HG03039 (cell line): ENCODE data around the gene TTF1.
"Not testable (repeated sequence)": the region's sequence is repeated elsewhere in the genome, so short reads cannot be mapped to it uniquely, and the experiment has no call there.

ENCODE experiments used
- ATAC-seq: cut with Tn5 transposase; IDR thresholded peaks from one replicate; pipeline ENCODE4 v1.9.1; 2021; ENCODE audit warnings: mild to moderate bottlenecking, moderate library complexity; ENCODE audit not compliant: unreplicated experiment

The TTF1 gene

DNA sequence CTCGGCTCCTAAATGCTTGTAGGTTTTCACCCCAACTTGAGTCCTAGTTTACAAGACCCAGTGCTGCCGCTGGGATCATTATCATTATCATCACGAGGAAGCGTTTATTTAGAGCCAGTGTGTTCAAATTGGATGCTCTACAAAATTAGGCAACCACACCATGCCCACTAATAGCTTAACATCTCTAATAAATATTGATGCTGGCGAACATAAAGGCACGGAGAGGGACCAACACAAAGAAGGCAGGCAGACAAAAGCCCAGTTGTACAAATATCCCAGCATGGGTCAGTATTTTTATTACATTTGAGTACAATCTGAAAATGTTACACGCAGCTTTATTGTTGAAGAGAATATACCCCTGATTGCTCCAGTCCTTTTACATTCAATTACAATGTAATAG lies 8.1 kb upstream of the TTF1 start:
- ATAC-seq = no peak

- no peak for ATAC-seq
Measured at GRCh38 chr9:132413926-132414325, 7.3 kb upstream of the TTF1 start.

GRCh38 chr9:132412089-132412488 lies 5.4 kb upstream of the TTF1 start:
- ATAC-seq = no peak

- no peak for ATAC-seq
Measured at GRCh38 chr9:132411091-132411508, 4.5 kb upstream of the TTF1 start.

- no peak for ATAC-seq
Measured at GRCh38 chr9:132410642-132411041, 4.0 kb upstream of the TTF1 start.

DNA sequence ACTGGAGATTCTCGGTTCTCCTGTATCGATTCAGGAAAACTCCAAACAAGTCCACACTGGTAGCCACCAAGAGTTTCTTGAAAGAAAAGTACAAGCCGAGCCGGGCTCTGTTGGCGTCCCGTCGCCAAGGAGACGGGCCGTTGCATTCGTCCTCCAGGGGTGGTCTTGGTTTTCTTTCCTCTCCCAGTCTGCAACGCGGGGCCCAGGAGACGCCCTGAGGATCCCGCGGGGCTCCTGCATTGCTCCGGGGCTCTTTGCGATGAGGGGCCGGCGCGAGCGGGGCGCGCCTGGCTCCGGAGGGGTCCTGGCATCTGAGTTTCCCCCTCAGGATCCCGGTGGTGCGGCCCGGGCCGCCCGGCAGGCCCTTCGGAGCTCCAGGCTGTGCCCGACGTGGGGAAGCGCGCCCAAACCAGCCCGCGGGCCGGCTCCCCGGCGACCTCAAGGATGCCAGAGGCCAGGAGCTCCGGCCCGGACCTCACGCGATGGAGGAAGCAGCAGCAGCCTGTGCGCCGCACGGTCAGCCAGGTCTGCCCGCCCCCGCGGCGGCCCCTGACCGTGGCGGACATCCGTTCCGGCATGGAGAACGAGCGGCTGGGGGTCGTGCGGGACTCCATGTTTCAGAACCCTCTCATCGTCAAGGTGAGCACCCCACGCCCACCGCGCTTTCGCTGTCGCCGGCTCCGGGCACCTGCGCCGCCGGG lies 3.3 kb upstream of the TTF1 start, which contains the start of gene CFAP77:
CFAP77 (plus strand) TSS at position 384 of the 701 bp plus-strand sequence; CDS start at position 445, 61 bp downstream.
- ATAC-seq = no peak

DNA sequence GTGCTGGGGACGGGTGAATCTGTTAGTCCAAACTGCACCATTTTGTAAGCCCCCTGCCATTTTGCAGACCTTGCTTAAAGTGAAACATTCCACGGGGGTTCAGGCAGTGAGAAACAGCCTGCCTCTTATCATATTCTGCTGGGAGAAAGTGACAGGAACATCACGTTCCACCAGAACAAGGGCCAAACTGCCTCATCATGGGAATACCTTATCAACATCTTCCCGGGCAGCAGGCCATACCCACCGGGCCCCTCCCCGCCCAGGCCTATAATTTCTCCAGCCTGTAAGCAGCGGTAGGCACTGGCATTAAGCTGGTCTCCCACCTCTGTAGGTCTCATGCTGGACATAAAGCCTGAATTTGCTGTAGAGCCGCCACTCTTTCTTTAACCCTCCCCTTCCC lies 1.9 kb upstream of the TTF1 start:
- ATAC-seq = no peak

DNA sequence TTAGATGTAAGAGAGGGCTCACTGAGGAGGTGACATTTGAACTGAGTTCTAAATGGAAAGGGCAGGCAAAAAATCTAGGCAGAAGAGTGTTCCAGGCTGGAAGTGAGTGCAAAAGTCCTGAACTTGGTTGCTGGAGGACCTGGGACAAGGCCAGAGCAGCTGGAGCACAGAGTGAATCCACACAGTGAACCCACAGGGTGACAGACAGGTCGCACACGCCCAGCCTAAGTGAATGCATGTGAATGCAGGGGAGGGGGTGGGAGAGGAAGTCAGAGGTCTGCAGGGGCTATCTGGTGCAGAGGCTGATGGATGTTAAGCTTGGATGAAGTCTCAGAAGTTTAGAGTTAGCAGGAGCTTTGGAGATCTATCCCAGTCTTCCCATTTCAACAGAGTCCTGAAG lies 556 bp upstream of the TTF1 start:
- no peak for ATAC-seq

DNA sequence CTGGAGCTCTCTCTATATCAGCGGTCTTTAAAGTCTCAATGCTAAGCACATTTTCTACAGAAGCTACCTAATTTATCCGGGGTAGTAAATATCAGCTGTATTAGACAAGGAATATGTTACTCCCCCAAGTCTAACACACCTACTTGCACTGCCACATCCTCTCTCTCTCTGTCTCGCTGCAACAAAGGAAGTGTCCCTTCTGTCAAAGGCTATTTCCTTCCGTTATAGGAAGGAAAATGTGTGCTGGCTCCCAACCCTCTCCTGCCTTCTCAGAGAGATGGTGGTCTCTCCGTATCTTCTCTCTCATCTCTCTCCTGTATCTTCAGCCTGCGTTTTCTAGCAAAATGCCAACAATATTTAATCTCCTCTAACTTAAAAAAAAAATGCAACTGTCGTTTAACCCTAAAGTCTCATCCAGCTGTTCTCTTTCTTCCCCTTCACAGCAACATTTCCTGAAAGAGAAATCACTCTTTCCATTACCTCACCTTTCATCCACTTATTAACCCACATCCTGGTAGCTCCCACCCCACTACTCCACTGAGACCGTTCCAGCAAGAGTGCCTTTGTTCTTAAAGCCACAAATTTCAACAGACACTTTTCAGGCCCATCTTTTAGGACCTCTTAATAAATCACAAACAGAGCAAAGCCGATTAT lies 2.3 kb downstream of the TTF1 start:
- ATAC-seq = no peak

GRCh38 chr9:132401824-132402223 lies 4.8 kb downstream of the TTF1 start:
- ATAC-seq = no peak

DNA sequence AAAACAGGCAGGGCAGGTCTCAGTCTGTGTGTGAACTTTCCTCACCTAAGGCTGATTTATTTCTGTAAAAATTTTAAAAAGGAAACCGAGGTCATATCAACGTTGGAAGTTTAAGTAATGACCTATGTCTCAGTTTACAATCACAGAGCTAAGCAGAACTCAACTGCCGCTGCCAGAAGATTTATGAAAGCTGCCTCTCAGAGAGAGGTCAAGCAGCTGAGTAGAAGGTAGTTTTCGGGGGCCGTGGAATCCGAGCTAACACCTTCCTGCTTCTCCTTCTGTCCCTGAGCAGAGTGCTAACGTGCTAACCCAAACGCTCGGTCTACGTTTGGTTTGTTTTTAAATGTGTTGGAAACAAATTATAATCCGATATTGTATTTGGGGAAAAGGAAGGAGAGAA lies 11.1 kb downstream of the TTF1 start:
- no peak for ATAC-seq

DNA sequence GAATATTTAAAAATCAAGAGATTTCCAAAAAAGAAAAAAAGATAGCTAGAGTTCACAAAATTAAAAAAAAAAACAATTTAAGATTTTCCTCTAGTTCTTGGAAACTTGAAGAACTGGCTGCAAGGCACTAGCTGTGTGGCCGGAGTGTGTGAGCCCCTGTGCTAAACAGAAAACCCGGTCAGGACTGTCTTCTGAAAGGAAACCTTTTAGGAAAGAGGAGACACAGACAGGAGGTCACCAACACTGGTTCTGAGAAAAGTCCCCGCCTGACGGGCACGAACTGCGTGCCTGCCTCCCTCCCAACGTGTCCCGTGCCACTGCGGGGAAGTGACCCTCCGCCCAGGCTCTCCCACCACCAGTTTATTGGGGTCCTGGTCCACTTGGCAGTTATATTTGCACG lies 15.2 kb downstream of the TTF1 start:
- no peak for ATAC-seq

DNA sequence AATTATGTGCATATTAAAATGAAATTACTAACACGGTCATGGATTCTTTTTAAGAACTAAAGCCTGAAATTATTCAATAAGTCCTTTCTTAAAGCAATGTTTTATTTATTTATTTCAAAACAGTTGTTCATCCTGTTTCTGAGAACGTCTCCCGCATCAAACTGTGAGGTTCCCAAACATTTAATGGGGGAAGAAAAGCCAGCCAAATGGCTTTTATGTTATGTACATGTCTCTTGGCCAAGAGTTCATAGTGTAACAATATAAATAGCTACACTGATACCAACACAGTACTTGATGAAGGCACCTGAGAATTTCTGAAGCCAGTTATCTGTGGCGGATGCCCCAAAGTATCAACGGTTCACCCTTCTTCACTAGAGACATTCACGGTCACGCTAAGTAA lies 15.7 kb downstream of the TTF1 start:
- ATAC-seq = no peak

DNA sequence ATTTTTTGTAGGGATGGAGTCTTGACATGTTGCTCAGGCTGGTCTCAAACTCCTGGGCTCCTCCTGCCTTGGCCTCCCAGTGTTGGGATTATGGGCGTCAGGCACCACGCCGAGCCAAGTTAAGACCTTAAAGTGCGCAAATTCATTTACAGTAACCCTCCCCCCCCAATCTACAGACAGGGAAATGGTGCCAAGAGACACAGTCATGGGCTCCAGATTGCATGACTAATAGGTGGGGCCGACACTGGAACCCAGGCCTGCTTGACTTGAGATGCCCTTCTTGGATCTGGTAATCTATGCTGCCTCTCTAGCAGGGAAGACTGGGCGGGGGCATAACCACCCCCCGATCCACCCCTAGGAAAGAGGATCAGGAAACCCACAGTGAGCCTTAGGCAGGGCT lies 19.5 kb downstream of the TTF1 start:
- no peak for ATAC-seq

DNA sequence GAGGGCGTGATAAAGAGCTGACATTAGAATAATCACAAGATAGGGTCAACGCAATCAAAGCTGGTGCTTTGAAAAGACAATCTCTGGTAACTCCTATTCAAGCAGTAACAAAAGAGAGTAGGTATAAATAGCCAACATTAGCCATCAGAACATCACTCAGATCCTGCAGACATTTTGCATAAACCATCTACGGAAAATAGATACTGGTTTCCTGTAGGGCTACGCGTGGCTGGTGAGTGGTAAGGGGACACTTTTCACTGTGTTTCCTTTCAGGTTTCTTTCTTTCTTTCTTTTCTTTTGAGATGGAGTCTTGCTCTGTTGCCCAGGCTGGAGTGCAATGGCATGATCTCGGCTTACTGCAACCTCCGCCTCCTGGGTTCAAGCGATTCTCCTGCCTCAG lies 22.3 kb downstream of the TTF1 start:
- no peak for ATAC-seq

DNA sequence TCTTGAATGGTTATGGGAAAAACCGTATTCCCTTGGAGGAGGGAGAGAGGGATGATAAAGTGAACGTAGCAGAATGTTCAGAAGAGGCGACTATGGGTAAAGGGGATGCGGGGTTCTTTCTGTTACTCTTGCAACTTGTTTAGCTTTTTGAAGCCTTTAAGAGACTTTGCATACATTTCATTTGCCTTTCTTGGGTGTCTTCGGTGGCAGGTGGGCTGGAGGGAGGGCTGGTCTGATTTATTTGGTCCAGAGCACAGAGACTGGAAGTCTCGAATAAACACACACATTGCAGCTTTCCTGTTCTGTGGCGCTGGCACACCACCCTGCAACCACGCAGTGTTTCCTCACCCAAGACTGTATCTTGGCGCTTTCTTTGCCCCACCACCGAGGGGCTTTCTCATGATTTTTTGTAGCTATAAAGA lies 23.2 kb downstream of the TTF1 start:
- no peak for ATAC-seq

GRCh38 chr9:132381966-132382541 lies 24.6 kb downstream of the TTF1 start:
- peak; percentile 55 for ATAC-seq

DNA sequence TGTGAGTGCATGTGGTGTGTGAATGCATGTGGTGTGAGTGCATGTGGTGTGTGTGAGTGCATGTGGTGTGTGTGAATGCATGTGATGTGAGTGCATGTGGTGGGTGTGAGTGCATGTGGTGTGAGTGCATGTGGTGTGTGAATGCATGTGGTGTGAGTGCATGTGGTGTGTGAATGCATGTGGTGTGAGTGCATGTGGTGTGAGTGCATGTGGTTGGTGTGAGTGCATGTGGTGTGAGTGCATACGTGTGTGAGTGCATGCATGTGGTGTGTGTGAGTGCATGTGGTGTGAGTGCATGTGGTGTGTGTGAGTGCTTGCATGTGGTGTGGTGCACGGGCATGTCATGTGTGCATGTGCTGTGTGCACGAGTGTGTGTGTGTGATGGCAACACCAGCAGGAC lies 28.2 kb downstream of the TTF1 start:
- ATAC-seq = not testable (repeated sequence)

DNA sequence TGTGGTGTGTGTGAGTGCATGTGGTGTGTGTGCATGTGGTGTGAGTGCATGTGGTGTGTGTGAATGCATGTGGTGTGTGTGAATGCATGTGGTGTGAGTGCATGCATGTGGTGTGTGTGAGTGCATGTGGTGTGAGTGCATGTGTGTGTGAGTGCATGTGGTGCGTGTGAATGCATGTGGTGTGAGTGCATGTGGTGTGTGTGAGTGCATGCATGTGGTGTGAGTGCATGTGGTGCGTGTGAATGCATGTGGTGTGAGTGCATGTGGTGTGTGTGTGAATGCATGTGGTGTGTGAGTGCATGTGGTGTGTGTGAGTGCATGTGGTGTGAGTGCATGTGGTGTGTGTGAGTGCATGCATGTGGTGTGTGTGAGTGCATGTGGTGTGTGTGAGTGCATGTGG lies 28.9 kb downstream of the TTF1 start:
- ATAC-seq = not testable (repeated sequence)

DNA sequence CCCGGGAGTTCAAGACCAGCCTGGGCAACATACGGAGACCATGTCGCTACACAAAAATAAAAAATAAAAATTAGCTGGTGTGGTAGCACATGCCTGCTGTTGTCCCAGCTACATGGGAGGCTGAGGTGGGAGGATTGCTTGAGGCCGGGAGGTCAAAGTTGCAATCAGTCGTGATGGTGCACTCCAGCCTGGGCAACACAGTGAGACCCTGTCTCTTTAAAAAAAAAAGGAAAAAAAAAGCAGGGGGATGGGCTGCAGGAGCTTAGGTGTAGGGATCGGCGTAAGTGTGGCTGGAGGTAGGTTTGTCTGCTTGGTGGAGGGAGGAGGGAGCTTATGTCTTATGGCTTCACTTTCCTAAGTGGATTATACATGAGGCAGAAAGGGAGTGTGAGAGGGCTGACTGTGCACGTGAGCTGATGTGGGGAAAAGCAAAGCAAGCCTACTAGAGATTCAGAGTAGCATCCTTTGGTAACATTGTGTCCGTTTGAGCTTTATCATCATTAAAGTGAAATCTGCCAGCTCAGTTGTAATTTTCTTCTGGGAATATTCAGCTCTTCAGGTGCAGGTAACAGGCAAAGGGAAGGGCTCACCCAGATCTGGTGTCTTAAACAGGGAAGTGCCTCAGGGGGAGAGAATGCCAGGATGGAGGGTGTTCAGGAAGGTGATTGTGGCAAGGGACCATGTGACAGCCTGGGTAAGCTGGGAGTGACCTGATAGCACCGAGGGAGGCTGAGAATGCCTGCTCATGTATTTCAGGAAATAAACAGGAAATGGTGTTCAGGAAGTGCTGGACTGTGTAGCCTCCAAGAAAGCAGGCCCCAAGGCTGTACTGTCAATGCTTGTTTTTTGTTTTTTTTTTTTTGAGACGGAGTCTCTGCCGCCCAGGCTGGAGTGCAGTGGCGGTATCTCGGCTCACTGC lies 34.2 kb downstream of the TTF1 start:
- no peak for ATAC-seq

DNA sequence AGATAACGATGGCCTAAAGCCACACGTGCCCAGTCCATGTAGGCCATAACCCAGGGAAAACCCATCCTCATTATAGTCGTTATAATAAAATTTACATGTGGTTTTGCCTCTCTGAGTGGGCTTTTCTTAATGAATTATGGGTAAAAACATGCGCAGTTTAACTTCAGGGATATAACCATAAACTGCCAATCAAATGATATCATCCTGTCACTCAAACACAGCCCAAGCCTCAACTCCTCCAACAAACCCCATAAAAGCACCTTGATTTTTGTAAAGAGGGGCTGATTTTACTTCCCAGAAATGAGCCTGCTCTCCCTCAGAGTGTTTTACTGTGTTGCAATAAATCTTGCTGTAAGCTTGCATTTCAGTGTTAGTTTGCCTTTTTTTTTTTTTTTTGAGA lies 36.0 kb downstream of the TTF1 start:
- ATAC-seq = no peak
